KMS-11 (cell line): ENCODE data around the gene ID1.

ENCODE experiments used
- H2AFZ ChIP-seq: fragments of 200-600 bp; sonication (generic); 2 replicates; pipeline ENCODE4 v1.6.1; 2016; ENCODE audit warnings: antibody characterized with exemption, mixed run types, low read depth
- H3K27ac ChIP-seq: fragments of 200-600 bp; sonication (generic); 2 replicates; pipeline ENCODE4 v1.6.1; 2016; ENCODE audit warnings: mild to moderate bottlenecking, mixed run types
- H3K27me3 ChIP-seq: fragments of 200-600 bp; sonication (generic); 2 replicates; pipeline ENCODE4 v1.6.1; 2017; ENCODE audit warnings: mild to moderate bottlenecking, low read depth, mixed run types, moderate library complexity; ENCODE audit not compliant: insufficient read depth
- H3K36me3 ChIP-seq: fragments of 200-600 bp; sonication (generic); 2 replicates; pipeline ENCODE4 v1.6.1; 2017; ENCODE audit warnings: mild to moderate bottlenecking, mixed run types; ENCODE audit not compliant: insufficient read depth
- H3K4me1 ChIP-seq: fragments of 200-600 bp; sonication (generic); 2 replicates; pipeline ENCODE4 v1.6.1; 2016; ENCODE audit warnings: mild to moderate bottlenecking, low read depth, mixed run types; ENCODE audit not compliant: poor library complexity, severe bottlenecking
- H3K4me2 ChIP-seq: fragments of 200-600 bp; sonication (generic); 2 replicates; pipeline ENCODE4 v1.7.0; 2016; ENCODE audit warnings: mild to moderate bottlenecking, mixed run types
- H3K4me3 ChIP-seq: fragments of 200-600 bp; sonication (generic); IDR thresholded peaks from 2 replicates; pipeline ENCODE4 v1.6.1; 2017; ENCODE audit warnings: low read depth, low read length, mixed read lengths; ENCODE audit not compliant: insufficient read depth
- H3K79me2 ChIP-seq: fragments of 200-600 bp; sonication (generic); 2 replicates; pipeline ENCODE4 v1.6.1; 2016; ENCODE audit warnings: low read depth, mixed run types; ENCODE audit not compliant: insufficient read depth
- H3K9ac ChIP-seq: fragments of 200-600 bp; sonication (generic); 2 replicates; pipeline ENCODE4 v1.6.1; 2016; ENCODE audit warnings: mild to moderate bottlenecking, mixed run types
- H4K20me1 ChIP-seq: fragments of 200-600 bp; sonication (generic); 2 replicates; pipeline ENCODE4 v1.6.1; 2016; ENCODE audit warnings: mild to moderate bottlenecking, mixed run types; ENCODE audit not compliant: insufficient read depth
- CTCF ChIP-seq: fragments of 200-600 bp; sonication (generic); conservative IDR thresholded peaks from 2 replicates; pipeline ENCODE4 v1.6.1; 2017; ENCODE audit warnings: low read depth, mild to moderate bottlenecking, antibody characterized with exemption, low read length, moderate library complexity, mixed read lengths

The ID1 gene

GRCh38 chr20:31581391-31581790 lies 23.7 kb upstream of the ID1 start:
- no peaks in the 10 kb centered on the region for H3K36me3 ChIP-seq
- H3K4me3 ChIP-seq: no peak overlapping the region
- no peaks in the 10 kb centered on the region for H3K27me3 ChIP-seq
- TF ChIP-seq CTCF: no peak
- no peaks in the 10 kb centered on the region for H3K79me2 ChIP-seq
- no peak overlapping the region for H3K9ac ChIP-seq
- no peak overlapping the region for H2AFZ ChIP-seq
- no peak overlapping the region for H3K27ac ChIP-seq
- H3K4me2 ChIP-seq: no peak overlapping the region
- H3K4me1 ChIP-seq: no peaks in the 10 kb centered on the region
- no peaks in the 10 kb centered on the region for H4K20me1 ChIP-seq

GRCh38 chr20:31587545-31588389 lies 17.3 kb upstream of the ID1 start:
- Histone ChIP-seq H4K20me1 (no peaks in the 10 kb centered on the region), H3K36me3 (no peaks in the 10 kb centered on the region), H2AFZ (no peak overlapping the region), H3K79me2 (no peaks in the 10 kb centered on the region), H3K4me2 (no peak overlapping the region), H3K9ac (no peak overlapping the region), H3K4me3 (no peak overlapping the region), H3K27ac (no peak overlapping the region), H3K27me3 (no peaks in the 10 kb centered on the region), H3K4me1 (no peaks in the 10 kb centered on the region)
- TF ChIP-seq CTCF: no peak

- no peaks in the 10 kb centered on the region for H3K79me2 ChIP-seq
- peaks cover 7% of the 10 kb centered on the region for H3K4me1 ChIP-seq
- no peaks in the 10 kb centered on the region for H3K27me3 ChIP-seq
- no peak overlapping the region for H3K4me2 ChIP-seq
- H3K9ac ChIP-seq: no peak overlapping the region
- no peak overlapping the region for H2AFZ ChIP-seq
- H4K20me1 ChIP-seq: no peaks in the 10 kb centered on the region
- no peaks in the 10 kb centered on the region for H3K36me3 ChIP-seq
- no peak overlapping the region for H3K27ac ChIP-seq
- TF ChIP-seq CTCF: no peak
- H3K4me3 ChIP-seq: no peak overlapping the region
Measured at GRCh38 chr20:31590717-31591225, 14.3 kb upstream of the ID1 start.

- no peak for TF ChIP-seq CTCF
Measured at GRCh38 chr20:31593221-31594001, 11.7 kb upstream of the ID1 start.

More at GRCh38 chr20:31593221-31594001, 11.7 kb upstream of the ID1 start:
- H2AFZ ChIP-seq: no peak overlapping the region
- H4K20me1 ChIP-seq: no peaks in the 10 kb centered on the region
- H3K79me2 ChIP-seq: no peaks in the 10 kb centered on the region
- H3K9ac ChIP-seq: no peak overlapping the region
- no peak overlapping the region for H3K4me3 ChIP-seq
- H3K36me3 ChIP-seq: no peaks in the 10 kb centered on the region
- peaks cover 14% of the 10 kb centered on the region for H3K4me1 ChIP-seq
- H3K4me2 ChIP-seq: no peak overlapping the region
- H3K27me3 ChIP-seq: no peaks in the 10 kb centered on the region
- H3K27ac ChIP-seq: no peak overlapping the region
